GM18507 (cell line): Measurements from ENCODE around the gene LSG1.
A peak's percentile ranks its signal among the peaks of the same experiment; 100 is the strongest.

ENCODE experiments used
- DNase-seq: peaks from one replicate; pipeline ENCODE4 v3.0.0; 2011; ENCODE audit warnings: low read depth; ENCODE audit not compliant: insufficient read length; ENCODE audit errors: extremely low spot score
- FAIRE-seq: peaks from 2 replicates; lab custom pipeline; 2011; peaks lifted over from hg19 to GRCh38; lab: Jason Lieb, UNC

The LSG1 gene

DNA sequence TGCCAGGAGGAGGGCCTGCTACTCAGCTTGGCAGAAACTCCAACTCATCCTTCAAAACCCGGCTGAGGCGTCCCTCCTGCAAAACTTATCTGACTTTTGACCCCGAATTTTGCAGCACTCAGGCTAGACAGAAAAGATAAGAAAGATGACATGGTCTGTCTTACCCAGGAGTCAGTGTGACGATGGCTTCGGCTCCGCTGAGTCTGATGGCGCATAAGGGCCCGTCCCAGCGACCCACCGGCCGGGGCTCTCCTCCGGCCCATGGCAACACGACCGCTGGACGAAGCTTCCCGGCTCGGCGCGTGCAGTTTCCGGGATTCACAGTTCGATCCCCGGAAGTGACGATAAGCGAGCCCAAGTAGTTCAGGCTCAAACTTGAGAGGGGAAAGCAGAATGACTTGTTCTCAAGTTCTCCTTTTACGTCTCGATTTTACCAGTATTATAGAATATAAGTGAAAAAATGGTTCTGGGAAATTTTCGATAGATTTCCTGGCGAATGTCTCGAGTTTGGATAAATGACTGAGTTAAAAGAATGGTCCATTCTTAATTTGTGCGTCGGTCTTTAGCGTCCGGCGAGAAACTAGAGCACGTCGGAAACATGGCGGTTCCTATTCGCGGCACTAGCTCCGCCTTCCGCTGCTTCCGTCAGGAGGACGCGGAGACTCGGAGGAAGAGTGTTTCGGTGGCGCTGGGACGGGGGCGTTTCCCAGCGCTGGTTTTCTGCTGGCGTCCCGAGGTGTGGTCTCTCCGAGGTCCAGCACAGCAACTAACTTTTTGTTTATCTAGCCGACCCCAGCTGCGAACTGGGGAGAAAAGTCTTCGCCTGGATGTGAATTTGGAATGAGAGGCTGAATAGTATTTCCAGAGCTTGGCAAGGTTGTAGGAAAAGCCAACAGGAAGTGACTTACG is at the start of gene LSG1:
TSS of gene LSG1 (minus strand) at position 292 of the 909 bp plus-strand sequence. CDS start at position 263, 29 bp downstream.
- DNase-seq (peak; percentile 76), FAIRE-seq (peak; percentile 89)

GRCh38 chr3:194720048-194720447 is 48.1 kb upstream of the LSG1 start:
- no peak for FAIRE-seq
- DNase-seq = no peak

DNA sequence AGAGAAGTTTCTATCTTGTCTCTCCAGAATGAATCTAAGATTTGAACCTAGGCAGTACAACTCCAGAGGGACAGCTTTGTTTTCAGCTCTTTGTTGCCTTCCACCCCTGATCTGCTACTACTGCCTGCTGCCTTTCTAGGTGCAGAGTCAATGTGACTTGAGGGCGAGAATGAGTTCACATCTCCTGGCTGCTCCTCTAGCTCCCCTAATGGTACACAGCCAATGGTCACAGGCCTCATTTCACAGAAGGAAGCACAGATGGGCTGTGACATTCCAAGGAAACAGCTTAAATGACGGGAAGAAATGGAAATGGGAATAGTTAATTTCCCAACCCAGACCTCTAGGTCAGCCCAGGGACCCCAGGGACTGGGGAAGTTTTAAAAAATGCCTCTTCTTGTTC is 46.1 kb upstream of the LSG1 start:
- FAIRE-seq (no peak), DNase-seq (no peak)

DNA sequence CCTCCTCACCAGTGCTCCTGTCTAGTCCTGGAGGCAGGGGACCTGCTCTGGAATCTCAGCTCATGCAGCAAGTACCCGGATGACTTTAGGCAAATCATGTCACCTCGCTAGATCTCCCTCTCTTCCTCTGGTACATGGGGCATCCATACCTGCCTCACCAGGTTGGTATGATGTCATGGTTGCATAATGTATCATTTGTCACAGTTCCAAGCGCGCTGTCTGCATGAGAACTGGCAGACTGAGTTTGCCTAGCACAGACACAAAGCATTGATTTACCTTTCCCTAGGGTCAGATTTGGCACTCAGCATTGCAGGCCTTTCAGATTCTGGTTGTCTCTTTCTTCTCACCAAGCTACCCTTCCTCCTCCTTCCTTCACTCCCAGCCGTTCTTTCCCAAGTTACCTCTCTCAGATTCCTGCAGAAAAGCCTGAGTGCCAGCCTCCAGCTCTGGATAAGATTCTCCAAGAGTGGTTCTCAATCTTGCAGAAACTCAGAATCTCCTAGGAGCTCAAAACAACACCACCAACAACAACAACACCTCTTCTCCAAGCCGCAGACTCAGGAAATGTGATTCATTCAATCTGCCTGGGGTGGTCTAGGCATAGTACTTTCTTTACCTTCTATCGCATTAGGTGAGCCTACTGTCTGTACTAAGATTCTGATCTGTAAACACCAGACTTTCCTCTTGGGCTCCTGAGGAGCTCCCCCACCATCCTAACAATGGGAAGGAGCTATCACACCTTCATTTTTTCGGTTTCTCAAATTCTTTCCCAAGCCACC is 43.2 kb upstream of the LSG1 start:
- DNase-seq = no peak

GRCh38 chr3:194714564-194714963 is 42.6 kb upstream of the LSG1 start:
- DNase-seq = no peak
- FAIRE-seq = no peak

More for the DNA sequence above, 43.2 kb upstream of the LSG1 start:
- no peak for FAIRE-seq

- DNase-seq (no peak), FAIRE-seq (no peak)
Measured at GRCh38 chr3:194714137-194714455, 42.1 kb upstream of the LSG1 start.

DNA sequence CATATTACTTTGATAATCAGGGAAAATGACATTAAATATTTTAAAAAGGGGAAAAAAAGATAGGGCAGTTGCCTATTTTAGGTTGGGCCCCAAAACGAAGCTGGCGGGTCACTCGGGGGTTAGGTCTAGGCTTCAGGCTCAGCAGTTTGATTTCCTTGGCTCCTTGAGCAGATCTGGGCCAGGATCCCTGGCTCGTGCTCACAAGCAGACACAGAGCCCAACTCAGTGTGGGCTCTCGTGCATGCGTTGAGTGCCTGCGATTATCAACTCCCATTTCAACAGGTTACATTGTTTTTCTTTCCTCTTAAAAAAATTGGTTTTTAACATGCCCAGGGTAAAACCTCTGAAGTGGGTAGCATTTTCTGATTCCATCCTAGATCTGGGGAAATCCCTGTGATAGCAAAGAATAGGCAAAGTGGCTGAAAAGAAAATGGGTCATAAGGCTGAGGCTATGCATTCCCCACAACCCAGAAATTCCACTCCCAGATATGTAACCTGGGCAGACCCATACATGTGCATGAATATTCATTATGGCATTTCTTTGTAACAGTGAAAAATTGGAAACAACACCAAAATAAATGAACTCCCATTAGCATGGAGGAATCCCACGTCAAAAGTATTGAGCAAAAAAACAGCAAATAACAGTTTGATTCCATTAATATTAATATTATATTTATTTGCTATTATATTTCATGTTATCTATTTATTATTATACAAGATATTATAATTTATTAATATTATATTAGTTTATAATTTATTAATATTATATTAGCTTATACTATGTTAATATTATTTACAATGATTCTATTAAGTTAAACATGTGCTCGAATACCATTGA is 41.5 kb upstream of the LSG1 start:
- no peak for DNase-seq
- FAIRE-seq = no peak

DNA sequence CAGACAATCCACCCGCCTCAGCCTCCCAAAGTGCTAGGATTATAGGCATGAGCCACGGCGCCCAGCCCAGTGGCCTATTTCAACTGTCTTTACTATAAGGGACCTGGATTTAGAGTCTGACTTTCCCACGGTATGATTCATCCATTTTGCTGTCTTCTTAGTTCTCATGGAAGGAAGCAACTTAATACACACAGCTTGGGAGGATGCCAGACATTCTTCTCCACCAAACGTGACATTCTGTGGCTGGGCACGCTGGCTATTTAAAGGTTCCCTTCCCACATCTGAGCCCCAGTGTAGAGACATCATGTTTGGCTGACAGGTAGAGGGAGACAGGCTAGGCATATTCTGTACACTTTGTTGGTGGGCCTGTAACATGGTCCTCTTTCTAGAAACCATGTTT is 39.9 kb upstream of the LSG1 start:
- FAIRE-seq = no peak
- no peak for DNase-seq

GRCh38 chr3:194711286-194711685 is 39.3 kb upstream of the LSG1 start:
- DNase-seq (no peak), FAIRE-seq (no peak)

DNA sequence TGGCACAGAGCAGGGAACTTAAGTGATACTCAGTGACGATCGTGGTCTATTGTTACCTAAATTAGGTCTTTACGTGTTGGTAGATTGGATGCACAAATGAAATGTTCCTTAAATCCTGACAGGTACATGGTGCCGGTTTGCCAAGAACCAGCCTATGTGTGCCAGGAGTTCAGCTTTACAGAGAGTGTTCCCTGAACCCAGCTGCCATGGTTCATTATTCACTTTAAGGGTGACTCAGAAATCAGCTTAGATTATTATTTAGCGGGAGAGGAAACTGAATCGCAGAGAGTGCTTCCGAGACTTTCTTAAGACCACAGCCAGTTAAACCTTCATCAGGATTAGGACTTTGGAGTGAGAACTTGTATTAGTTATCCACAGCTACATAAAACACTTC is 35.2 kb upstream of the LSG1 start:
- FAIRE-seq (no peak), DNase-seq (no peak)

GRCh38 chr3:194705761-194706160 is 33.8 kb upstream of the LSG1 start:
- FAIRE-seq = no peak
- no peak for DNase-seq

- DNase-seq (no peak), FAIRE-seq (no peak)
Measured at GRCh38 chr3:194705227-194705626, 33.2 kb upstream of the LSG1 start.

DNA sequence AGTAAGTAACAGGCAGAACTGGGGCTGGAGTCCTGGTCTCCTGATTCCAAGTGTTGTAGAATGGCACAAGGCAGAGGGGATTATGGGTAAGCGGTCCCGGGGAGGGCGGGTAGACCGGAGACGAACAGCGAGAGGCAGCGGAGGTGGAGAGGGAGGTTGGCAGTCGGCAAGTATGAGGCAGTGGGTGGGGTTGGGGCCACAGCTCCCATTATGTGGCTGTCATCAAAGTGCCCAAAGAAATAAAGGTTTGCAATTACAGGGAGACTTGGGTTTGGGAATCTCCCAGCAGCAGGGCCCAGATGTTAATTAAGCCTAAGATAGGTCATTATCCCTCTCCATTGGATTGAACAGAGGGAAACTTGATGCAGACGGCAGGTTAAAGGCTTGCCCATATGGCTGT is 30.6 kb upstream of the LSG1 start:
- no peak for DNase-seq

GRCh38 chr3:194696702-194697101 is 24.7 kb upstream of the LSG1 start:
- FAIRE-seq (no peak), DNase-seq (no peak)

More for the DNA sequence above, 30.6 kb upstream of the LSG1 start:
- FAIRE-seq = no peak

GRCh38 chr3:194691481-194692283 is 19.7 kb upstream of the LSG1 start:
- FAIRE-seq (peak; percentile 87), DNase-seq (no peak)

DNA sequence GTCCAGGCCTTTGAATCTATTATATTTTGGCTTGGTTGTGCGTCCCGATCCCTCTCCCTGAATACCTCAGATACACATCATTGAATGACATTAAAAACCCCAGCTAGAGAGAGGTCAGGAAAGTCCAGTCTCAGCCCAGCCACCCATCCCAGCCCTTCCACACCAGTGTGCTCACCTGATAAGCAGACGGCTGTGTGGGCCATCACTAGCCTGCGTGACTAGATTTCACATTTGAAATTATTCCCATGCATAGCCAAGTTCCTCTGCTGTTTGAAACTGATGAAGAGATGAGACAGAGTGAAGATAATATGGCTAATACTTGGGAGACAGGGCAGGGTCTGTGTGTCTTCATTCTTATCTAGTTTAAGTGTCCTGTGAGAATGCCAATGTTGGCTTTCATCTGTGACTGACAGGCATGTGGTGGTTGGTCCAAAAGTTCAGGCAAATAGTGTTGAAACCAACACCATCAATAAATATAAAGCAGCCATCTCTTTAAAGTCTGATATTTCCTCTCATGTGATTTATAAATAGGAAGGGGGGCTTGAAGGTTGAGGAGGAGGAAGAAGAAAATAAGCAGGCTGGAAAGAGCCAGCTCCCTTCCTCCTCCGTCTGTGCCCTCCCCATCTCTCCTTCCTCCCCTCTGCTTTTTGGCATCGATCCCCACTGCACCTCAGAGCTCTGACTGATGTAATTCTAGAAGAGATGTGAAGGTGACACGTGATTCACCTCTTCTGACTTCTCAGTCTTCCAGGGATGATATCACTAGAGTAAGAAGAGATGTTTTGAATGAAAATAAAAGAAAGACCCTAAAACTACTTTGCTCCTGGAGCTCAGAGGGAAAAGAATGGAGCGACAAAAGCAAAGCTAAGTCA is 18.7 kb upstream of the LSG1 start:
- no peak for DNase-seq
- no peak for FAIRE-seq

DNA sequence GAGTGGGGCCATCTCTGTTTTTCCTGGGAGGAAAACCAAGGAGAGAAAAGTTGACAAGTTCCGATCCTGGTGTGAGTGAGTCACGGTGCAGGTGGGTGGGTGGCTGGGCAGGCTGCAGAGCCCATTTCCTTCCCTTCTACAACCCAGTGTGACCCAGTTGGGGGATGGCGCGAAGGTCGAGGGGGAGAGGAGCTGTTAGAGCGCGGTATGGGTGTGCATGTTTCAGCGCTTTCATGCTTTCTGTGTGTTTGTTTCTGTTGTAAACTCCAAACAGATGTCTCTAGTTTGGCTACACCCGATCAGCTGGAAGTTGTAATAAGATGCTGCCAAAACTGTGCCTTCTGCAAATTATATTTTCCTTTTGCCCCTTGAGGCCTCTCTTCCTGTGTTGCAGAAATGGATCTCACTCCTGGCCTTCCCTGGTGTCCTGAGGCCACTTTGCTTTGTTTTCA is 17.5 kb upstream of the LSG1 start:
- DNase-seq = no peak
- FAIRE-seq = no peak

DNA sequence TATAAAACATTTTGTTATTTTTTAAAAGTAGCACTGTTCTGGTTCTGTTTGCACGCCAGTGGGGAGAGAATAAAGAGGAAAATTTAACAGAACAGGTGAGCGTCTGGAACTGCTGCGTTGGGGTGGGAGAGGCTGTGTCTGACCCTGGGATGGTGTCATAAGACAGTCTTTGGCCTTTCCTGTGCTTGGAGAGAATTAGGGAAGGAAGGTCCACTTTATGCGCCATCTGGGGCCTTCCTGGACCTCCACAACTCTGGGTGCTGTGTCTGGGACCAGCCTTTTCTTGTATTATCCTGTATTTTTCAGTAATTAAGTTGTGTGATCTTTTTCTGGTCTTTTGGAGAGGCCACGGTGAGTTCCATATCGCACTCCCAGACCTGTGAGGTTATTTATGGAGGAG is 17.0 kb upstream of the LSG1 start:
- no peak for DNase-seq
- FAIRE-seq = no peak
